K562 (cell line): Measurements from ENCODE around the gene EVPL. TPM values are rescaled to one million over a fixed set of nuclear protein-coding genes. Genes with fewer than 3 reads are reported as not detected.

Experiments used
- CTBP1 ChIP-seq: fragments of 450-650 bp; IDR thresholded peaks from 2 replicates; pipeline ENCODE4 v1.6.1; 2016; ENCODE audit warnings: borderline replicate concordance
- LCOR ChIP-seq: sonication (generic); formaldehyde crosslinking; IDR thresholded peaks from 2 replicates; pipeline ENCODE4 v1.8.0; 2022; ENCODE audit warnings: mild to moderate bottlenecking, missing genetic modification reagents
- NELFE ChIP-seq: IDR thresholded peaks from 2 replicates; pipeline ENCODE4 v1.6.1; 2011; ENCODE audit warnings: mild to moderate bottlenecking; ENCODE audit not compliant: insufficient read depth, insufficient read length
- SMARCA5 ChIP-seq: fragments of 450-650 bp; IDR thresholded peaks from 2 replicates; pipeline ENCODE4 v1.6.1; 2016
- ZNF644 ChIP-seq: fragments of 200-800 bp; sonication (Bioruptor generic); IDR thresholded peaks from 2 replicates; pipeline ENCODE4 v1.6.1; 2016; ENCODE audit warnings: low read depth, missing genetic modification characterization, missing compliant biosample characterization
- ZNF695 ChIP-seq: fragments of 450-650 bp; formaldehyde crosslinking; IDR thresholded peaks from 2 replicates; pipeline ENCODE4 v1.4.0; 2020; ENCODE audit warnings: mild to moderate bottlenecking, moderate library complexity
- ZNF76 ChIP-seq: fragments of 250-450 bp; sonication (Bioruptor Pico); IDR thresholded peaks from 2 replicates; pipeline ENCODE4 v1.4.0; 2020; ENCODE audit warnings: mild to moderate bottlenecking, moderate library complexity, borderline replicate concordance
- polyA plus RNA-seq, 8 experiments: library from polyadenylated mRNA; depleted of rRNA in 4 of 8; stranded (reverse) in 5 of 8; unstranded in 3 of 8; fragments of >200 nt; fragmentation: Nextera tagmentation in 2 of 8; fragmentation: Illumina TruSeq in 1 of 8; extraction: Ambion mirVana in 2 of 8; extraction: Trizol in 1 of 8; gene quantifications; 2 replicates each; pipeline versions ENCODE4 v1.2.1 to v1.2.3, GENCODE V29; 2011 to 2014; ENCODE audit warnings: inconsistent platforms in 1 of 8, missing spikeins in 1 of 8
- total RNA-seq, 7 experiments: library from RNA; depleted of rRNA in 6 of 7; stranded (reverse); fragments of >200 nt in 6 of 7; fragmentation: Illumina TruSeq in 2 of 7; extraction: Trizol in 2 of 7; gene quantifications; 2 replicates each; pipeline versions ENCODE4 v1.2.1 to v1.2.3, GENCODE V29; 2011 to 2021; ENCODE audit warnings: low replicate concordance in 1 of 7
- TF ChIP-seq, protein P1 (sequence below): sonication (generic); formaldehyde crosslinking; IDR thresholded peaks from 2 replicates; pipeline ENCODE4 v1.8.0; 2023; ENCODE audit warnings: mild to moderate bottlenecking, missing genetic modification reagents
- TF ChIP-seq, protein P2 (sequence below): fragments of 450-650 bp; formaldehyde crosslinking; IDR thresholded peaks from 2 replicates; pipeline ENCODE4 v1.4.0; 2022; ENCODE audit warnings: mild to moderate bottlenecking, moderate library complexity
- TF ChIP-seq, protein P3 (sequence below): sonication (generic); formaldehyde crosslinking; IDR thresholded peaks from 2 replicates; pipeline ENCODE4 v1.8.0; 2022; ENCODE audit warnings: mild to moderate bottlenecking, missing genetic modification reagents
- TF ChIP-seq, protein P4 (sequence below): IDR thresholded peaks from 2 replicates; pipeline ENCODE4 v1.6.1; 2011; ENCODE audit warnings: borderline replicate concordance, low read depth, mild to moderate bottlenecking, moderate library complexity, low read length; ENCODE audit not compliant: insufficient read depth, poor library complexity, severe bottlenecking
- TF ChIP-seq, protein P5 (sequence below): fragments of 250-450 bp; sonication (Bioruptor Pico); IDR thresholded peaks from 2 replicates; pipeline ENCODE4 v1.8.0; 2021; ENCODE audit warnings: moderate library complexity, mild to moderate bottlenecking, inconsistent platforms

EVPL gene
- total and polyA plus RNA-seq, 9 of the 15 experiments (the other 6 are each of a cell fraction or from before 2014, with no cell fraction given) = 0.08 to 0.18 (median 0.16) TPM; not detected in 5

DNA sequence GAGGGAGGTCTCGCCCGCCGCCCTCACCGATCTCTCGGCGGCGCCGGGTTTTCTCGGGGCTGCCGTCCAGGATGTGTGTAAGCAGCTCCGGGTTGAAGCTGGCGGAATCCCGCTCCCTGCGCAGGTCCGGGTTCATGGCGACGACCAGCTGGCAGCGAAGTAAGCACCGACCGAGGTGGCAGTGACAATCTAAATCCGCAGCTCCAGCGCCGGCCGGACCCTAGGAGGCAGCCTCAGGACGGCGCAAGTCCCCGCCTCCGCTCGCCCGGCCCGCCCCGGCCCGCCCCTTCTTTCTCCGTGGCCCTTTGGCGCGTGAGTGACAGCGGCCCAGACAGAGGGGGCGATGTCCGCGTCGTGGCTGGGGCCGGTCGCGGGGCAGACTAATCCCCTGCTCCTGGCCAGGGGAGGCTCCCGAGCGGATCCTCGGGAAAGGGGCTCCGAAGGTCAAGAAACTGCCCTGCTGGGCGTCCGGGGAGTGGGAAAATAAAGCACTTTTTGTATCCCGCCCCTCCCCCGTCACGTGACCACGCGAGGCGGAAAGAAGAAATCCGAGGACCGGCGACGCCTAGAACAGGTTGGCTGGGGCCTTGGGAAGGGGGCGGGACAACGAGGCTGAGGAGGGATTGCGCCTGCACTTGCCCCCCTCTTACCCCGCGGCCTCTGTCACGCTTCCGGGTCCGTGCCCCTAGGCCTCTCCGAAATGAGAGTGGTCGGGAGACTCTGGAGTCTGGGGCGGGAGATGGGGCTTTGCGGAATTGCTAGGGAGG is 48.0 kb downstream of the EVPL start, which contains the start of the genes ACOX1 and TEN1 (continued):
- TF ChIP-seq, protein P1, sequence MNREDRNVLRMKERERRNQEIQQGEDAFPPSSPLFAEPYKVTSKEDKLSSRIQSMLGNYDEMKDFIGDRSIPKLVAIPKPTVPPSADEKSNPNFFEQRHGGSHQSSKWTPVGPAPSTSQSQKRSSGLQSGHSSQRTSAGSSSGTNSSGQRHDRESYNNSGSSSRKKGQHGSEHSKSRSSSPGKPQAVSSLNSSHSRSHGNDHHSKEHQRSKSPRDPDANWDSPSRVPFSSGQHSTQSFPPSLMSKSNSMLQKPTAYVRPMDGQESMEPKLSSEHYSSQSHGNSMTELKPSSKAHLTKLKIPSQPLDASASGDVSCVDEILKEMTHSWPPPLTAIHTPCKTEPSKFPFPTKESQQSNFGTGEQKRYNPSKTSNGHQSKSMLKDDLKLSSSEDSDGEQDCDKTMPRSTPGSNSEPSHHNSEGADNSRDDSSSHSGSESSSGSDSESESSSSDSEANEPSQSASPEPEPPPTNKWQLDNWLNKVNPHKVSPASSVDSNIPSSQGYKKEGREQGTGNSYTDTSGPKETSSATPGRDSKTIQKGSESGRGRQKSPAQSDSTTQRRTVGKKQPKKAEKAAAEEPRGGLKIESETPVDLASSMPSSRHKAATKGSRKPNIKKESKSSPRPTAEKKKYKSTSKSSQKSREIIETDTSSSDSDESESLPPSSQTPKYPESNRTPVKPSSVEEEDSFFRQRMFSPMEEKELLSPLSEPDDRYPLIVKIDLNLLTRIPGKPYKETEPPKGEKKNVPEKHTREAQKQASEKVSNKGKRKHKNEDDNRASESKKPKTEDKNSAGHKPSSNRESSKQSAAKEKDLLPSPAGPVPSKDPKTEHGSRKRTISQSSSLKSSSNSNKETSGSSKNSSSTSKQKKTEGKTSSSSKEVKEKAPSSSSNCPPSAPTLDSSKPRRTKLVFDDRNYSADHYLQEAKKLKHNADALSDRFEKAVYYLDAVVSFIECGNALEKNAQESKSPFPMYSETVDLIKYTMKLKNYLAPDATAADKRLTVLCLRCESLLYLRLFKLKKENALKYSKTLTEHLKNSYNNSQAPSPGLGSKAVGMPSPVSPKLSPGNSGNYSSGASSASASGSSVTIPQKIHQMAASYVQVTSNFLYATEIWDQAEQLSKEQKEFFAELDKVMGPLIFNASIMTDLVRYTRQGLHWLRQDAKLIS (CRISPR knock-in tag) = peak; percentile 76
- TF ChIP-seq NELFE (no peak), LCOR (CRISPR knock-in tag) (peak; percentile 82; the same call in 1 of the 2 replicates), SMARCA5 (no peak), ZNF644 (tag) (no peak), CTBP1 (peak; percentile 45), ZNF76 (CRISPR knock-in tag) (no peak), ZNF695 (CRISPR knock-in tag) (no peak)
- TF ChIP-seq, protein P2, sequence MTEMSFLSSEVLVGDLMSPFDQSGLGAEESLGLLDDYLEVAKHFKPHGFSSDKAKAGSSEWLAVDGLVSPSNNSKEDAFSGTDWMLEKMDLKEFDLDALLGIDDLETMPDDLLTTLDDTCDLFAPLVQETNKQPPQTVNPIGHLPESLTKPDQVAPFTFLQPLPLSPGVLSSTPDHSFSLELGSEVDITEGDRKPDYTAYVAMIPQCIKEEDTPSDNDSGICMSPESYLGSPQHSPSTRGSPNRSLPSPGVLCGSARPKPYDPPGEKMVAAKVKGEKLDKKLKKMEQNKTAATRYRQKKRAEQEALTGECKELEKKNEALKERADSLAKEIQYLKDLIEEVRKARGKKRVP (CRISPR knock-in tag) = 0 out of 2 replicates have a peak, but pooled peaks have one; percentile 43
- TF ChIP-seq, protein P3, sequence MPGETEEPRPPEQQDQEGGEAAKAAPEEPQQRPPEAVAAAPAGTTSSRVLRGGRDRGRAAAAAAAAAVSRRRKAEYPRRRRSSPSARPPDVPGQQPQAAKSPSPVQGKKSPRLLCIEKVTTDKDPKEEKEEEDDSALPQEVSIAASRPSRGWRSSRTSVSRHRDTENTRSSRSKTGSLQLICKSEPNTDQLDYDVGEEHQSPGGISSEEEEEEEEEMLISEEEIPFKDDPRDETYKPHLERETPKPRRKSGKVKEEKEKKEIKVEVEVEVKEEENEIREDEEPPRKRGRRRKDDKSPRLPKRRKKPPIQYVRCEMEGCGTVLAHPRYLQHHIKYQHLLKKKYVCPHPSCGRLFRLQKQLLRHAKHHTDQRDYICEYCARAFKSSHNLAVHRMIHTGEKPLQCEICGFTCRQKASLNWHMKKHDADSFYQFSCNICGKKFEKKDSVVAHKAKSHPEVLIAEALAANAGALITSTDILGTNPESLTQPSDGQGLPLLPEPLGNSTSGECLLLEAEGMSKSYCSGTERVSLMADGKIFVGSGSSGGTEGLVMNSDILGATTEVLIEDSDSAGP (CRISPR knock-in tag) = no peak
- TF ChIP-seq, protein P4, sequence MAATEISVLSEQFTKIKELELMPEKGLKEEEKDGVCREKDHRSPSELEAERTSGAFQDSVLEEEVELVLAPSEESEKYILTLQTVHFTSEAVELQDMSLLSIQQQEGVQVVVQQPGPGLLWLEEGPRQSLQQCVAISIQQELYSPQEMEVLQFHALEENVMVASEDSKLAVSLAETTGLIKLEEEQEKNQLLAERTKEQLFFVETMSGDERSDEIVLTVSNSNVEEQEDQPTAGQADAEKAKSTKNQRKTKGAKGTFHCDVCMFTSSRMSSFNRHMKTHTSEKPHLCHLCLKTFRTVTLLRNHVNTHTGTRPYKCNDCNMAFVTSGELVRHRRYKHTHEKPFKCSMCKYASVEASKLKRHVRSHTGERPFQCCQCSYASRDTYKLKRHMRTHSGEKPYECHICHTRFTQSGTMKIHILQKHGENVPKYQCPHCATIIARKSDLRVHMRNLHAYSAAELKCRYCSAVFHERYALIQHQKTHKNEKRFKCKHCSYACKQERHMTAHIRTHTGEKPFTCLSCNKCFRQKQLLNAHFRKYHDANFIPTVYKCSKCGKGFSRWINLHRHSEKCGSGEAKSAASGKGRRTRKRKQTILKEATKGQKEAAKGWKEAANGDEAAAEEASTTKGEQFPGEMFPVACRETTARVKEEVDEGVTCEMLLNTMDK = peak; percentile 85
- TF ChIP-seq, protein P5, sequence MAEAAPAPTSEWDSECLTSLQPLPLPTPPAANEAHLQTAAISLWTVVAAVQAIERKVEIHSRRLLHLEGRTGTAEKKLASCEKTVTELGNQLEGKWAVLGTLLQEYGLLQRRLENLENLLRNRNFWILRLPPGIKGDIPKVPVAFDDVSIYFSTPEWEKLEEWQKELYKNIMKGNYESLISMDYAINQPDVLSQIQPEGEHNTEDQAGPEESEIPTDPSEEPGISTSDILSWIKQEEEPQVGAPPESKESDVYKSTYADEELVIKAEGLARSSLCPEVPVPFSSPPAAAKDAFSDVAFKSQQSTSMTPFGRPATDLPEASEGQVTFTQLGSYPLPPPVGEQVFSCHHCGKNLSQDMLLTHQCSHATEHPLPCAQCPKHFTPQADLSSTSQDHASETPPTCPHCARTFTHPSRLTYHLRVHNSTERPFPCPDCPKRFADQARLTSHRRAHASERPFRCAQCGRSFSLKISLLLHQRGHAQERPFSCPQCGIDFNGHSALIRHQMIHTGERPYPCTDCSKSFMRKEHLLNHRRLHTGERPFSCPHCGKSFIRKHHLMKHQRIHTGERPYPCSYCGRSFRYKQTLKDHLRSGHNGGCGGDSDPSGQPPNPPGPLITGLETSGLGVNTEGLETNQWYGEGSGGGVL (CRISPR knock-in tag) = no peak
